HG03045 (cell line): ENCODE data around the gene ANO2.
"Not testable (repeated sequence)": the region's sequence is repeated elsewhere in the genome, so short reads cannot be mapped to it uniquely, and the experiment has no call there.

ENCODE experiments used
- ATAC-seq: cut with Tn5 transposase; IDR thresholded peaks from one replicate; pipeline ENCODE4 v1.9.1; 2021; ENCODE audit warnings: mild to moderate bottlenecking, moderate library complexity; ENCODE audit not compliant: unreplicated experiment

The ANO2 gene

GRCh38 chr12:5561846-5562245 is 383.2 kb downstream of the ANO2 start:
- ATAC-seq, result no peak

GRCh38 chr12:5561057-5561456 is 384.0 kb downstream of the ANO2 start:
- ATAC-seq, result no peak

GRCh38 chr12:5560265-5560664 is 384.8 kb downstream of the ANO2 start:
- no peak for ATAC-seq

DNA sequence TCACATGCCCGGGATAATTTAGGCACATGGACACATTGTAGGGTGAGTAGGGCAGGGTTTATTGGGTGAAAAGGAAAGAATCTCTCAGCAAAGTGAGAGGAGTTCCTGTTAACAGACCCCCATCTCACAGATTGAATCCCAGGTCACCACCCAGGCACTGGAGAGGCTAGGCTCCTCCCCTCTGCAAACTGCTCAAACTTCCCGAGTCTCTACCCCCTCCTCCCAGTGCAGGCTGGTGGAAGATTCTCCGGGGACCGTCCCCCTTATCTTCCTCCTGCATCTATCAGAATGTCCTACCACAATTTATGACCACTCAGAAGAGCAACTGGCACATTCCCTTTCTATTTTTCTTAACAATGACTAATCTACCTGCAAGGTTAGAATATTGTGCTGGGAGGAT is 387.2 kb downstream of the ANO2 start:
- ATAC-seq, result no peak

GRCh38 chr12:5556946-5557673 is 387.9 kb downstream of the ANO2 start:
- no peak for ATAC-seq

DNA sequence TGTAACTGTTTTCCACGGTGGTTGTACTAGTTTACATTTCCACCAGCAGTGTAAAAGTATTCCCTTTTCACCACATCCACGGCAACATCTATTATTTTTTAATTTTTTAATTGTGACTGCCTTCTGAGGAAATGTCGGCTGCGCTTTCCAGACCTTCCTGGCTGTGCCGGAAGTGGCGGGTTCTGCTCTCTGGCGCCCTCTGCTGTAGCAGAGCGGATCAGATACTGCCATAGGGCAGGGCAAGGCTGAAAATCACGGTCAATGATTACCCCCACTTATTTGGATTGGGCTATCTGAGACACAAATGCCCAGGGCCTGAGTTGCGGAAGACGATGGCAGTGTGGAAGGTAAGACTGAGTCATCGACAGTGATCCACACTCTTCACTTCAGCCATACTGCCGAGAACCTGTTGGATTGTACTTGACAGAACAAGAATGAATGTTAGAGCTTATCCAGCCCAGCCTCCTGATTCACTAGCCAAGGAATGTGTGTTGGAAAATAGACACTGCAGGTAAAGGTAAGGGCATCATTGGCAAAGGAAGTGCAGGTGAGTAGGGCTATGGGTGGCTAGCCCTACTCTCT is 388.9 kb downstream of the ANO2 start:
- ATAC-seq, result no peak

- no peak for ATAC-seq
These were observed 390.3 kb downstream of the ANO2 start for GRCh38 chr12:5554711-5555110.

- no peak for ATAC-seq
These were observed 396.0 kb downstream of the ANO2 start for GRCh38 chr12:5549011-5549410.

DNA sequence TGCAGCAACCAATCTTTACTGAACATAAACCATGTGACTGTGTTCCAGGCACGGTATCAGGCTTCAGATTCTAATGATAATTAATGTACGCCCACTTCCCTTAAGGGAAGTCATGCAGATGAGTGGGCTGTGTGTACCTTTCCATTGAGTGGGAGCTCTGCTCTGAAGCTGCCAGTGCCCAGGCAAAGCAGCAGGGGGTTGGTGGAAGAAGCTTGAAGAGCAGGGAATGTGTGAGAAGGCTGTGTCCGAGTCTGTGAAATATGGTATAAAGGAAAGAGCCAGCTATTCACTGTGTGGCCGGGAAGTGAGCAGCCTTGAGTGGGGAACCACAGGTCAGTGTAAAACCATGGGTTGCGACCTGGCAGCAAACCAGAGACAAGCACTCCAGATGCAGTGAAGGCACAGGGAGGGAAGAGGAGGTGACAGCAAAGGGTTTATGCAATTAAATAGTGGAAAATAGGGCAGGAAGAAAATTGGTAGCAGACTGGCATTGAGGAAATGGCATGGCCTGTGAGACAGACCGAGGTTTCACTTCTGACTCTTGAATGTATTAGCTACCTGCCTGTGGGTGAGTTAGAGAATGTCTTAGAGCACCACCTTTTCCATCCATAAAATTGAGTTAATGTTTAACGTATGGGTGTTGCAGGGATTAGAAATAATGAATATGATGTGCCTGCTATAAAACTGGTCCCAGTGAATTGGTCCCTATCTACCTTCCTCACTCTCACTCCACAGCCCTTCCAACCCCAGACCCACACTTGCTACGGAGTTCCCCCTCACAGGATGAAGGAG is 396.7 kb downstream of the ANO2 start:
- no peak for ATAC-seq

- no peak for ATAC-seq
These were observed 398.4 kb downstream of the ANO2 start for GRCh38 chr12:5546616-5547015.

DNA sequence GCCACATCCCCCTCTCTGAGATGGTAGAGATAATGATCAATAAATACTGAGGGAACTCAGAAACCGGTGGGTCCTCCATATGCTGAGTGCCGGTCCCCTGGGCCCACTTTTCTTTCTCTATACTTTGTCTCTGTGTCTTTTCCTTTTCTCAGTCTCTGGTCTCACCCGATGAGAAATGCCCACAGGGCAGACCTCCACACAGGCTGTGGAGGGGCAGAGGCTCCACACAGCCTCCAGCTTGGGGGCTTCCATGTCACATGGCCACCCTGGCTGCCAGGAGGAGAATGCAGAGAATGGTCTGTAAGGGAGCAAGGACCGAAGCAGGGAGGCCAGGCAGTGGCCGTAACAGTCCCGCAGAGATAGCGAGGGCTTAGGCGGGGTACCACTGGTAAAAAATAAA is 407.3 kb downstream of the ANO2 start:
- no peak for ATAC-seq

DNA sequence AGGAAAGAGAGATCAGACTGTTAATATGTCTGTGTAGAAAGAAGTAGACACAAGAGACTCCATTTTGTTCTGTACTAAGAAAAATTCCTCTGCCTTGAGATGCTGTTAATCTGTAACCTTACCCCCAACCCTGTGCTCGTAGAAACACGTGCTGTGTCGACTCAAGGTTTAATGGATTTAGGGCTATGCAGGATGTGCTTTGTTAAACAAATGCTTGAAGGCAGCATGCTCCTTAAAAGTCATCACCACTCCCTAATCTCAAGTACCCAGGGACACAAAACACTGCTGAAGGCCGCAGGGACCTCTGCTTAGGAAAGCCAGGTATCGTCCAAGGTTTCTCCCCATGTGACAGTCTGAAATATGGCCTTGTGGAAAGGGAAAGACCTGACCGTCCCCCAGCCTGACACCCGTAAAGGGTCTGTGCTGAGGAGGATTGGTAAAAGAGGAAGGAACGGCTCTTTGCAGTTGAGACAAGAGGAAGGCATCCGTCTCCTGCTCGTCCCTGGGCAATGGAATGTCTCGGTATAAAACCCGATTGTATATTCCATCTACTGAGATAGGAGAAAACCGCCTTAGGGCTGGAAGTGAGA is 407.9 kb downstream of the ANO2 start:
- not testable (repeated sequence) for ATAC-seq

GRCh38 chr12:5535541-5535940 is 409.5 kb downstream of the ANO2 start:
- no peak for ATAC-seq

- no peak for ATAC-seq
These were observed 410.4 kb downstream of the ANO2 start for GRCh38 chr12:5534426-5535199.

- no peak for ATAC-seq
These were observed 411.7 kb downstream of the ANO2 start for GRCh38 chr12:5533368-5533767.

- ATAC-seq, result no peak
These were observed 419.2 kb downstream of the ANO2 start for GRCh38 chr12:5525783-5526367.

DNA sequence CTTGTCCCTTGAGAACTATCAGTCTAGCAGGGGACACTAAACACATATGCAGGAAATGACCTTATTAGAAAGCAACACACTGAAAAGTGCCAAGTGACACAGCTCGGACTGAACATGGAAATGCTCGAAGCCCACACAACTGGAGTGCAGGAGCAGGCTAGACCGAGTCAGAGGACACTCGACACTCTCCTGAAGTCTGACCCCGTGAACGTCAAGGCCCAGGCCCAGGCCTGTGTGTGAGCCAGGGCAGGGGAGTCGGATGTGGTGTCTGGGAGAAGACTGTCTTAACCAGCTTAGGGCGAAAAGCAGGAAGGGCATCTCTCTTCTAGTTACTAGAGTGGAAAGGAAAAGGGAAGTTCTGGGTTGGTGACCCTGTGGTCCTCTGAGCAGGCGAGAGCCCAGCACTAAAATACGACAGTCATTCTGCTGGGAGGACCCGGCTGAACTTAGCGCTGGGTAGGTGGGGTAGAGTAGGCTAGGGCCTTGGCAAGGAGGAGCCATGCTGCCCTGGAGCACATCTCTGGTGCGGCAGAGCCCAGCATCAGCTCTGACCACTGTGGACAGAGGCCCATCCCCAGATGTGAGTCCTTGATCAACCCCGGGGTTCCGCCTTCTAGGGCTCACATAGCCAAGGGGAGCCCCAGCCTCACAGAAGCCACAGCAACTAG is 420.2 kb downstream of the ANO2 start:
- ATAC-seq, result no peak

- ATAC-seq, result no peak
These were observed 420.8 kb downstream of the ANO2 start for GRCh38 chr12:5524116-5524768.

DNA sequence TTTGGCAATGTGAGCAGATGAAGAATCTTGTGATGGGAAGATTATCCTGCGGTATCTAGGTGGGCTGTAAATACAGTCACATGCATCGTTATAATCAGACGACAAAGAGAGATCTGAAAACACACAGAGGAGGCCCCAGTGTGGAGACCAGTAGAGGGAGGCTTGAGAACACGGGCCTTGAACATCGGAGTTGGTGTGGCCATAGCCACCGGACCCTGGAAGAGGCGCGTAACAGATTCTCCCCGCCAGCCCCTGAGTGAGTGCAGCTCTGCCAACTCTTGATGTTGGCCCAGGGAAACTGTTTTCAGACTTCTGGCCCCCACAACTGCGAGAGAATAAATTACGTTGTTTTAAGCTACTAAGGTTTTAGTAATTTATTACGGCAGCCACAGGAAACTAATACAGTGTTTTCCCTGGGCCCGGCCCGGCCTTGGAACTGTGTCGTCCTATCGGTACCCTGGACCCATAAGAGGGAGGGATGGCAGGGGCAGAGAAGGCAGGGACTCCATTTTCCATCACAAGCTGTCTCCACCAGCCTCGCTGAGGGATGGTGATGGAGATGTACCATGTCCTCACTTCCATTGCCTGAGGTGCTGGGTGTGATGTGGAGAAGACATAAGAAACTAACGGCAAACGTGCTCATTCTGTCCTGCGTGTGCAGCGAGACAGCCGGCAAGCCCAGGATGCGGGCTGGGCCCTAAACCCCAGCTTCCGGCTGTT is 421.5 kb downstream of the ANO2 start:
- ATAC-seq, result no peak
